Measurements from ENCODE around the gene LRRC41. TPM values are rescaled to one million over a fixed set of nuclear protein-coding genes. Genes with fewer than 3 reads are reported as not detected.

Gene LRRC41
- total and polyA plus RNA-seq, 2 of the 13 experiments (the other 11 are each of a cell fraction or from before 2014, with no cell fraction given) = 48.1 to 53.6 TPM

- TF ChIP-seq BRCA1 (CRISPR knock-in tag; IDR thresholded peaks at IDR 0.05) = no peak
- TF ChIP-seq ZKSCAN8 (CRISPR knock-in tag; IDR thresholded peaks at IDR 0.05; ENCODE audit: borderline replicate concordance) = peak; percentile 83
- peak; percentile 36; the same call in 1 of the 2 replicates for TF ChIP-seq SOX5 (CRISPR knock-in tag; IDR thresholded peaks at IDR 0.05; ENCODE audit: borderline replicate concordance)
- 0 out of 2 replicates have a peak, but pooled peaks have one; percentile 25 for TF ChIP-seq KDM6A (CRISPR knock-in tag; IDR thresholded peaks at IDR 0.05; ENCODE audit: low read depth)
- TF ChIP-seq TRIM24 (CRISPR knock-in tag; IDR thresholded peaks at IDR 0.05) = no peak
- TF ChIP-seq ARNT (IDR thresholded peaks at IDR 0.05) = no peak
- TF ChIP-seq ZNF709 (CRISPR knock-in tag; IDR thresholded peaks at IDR 0.05) = 0 out of 2 replicates have a peak, but pooled peaks have one; percentile 75
- TF ChIP-seq, protein P1, sequence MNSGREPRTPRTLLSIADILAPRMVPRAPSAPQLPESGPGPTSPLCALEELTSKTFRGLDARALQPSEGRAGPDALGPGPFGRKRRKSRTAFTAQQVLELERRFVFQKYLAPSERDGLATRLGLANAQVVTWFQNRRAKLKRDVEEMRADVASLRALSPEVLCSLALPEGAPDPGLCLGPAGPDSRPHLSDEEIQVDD (CRISPR knock-in tag; IDR thresholded peaks at IDR 0.05; ENCODE audit: borderline replicate concordance) = peak; percentile 41; the same call in 1 of the 2 replicates
- TF ChIP-seq HMGA1 (CRISPR knock-in tag; conservative IDR thresholded peaks at IDR 0.05) = no peak
- peak; percentile 84 for TF ChIP-seq ZNF768 (CRISPR knock-in tag; IDR thresholded peaks at IDR 0.05)
- TF ChIP-seq HDAC1 (CRISPR knock-in tag; IDR thresholded peaks at IDR 0.05) = peak; percentile 94
- no peak for TF ChIP-seq LCORL (IDR thresholded peaks at IDR 0.05)
- peak; percentile 52; the same call in 1 of the 2 replicates for TF ChIP-seq LCORL (CRISPR knock-in tag; IDR thresholded peaks at IDR 0.05)
- TF ChIP-seq, protein P2, sequence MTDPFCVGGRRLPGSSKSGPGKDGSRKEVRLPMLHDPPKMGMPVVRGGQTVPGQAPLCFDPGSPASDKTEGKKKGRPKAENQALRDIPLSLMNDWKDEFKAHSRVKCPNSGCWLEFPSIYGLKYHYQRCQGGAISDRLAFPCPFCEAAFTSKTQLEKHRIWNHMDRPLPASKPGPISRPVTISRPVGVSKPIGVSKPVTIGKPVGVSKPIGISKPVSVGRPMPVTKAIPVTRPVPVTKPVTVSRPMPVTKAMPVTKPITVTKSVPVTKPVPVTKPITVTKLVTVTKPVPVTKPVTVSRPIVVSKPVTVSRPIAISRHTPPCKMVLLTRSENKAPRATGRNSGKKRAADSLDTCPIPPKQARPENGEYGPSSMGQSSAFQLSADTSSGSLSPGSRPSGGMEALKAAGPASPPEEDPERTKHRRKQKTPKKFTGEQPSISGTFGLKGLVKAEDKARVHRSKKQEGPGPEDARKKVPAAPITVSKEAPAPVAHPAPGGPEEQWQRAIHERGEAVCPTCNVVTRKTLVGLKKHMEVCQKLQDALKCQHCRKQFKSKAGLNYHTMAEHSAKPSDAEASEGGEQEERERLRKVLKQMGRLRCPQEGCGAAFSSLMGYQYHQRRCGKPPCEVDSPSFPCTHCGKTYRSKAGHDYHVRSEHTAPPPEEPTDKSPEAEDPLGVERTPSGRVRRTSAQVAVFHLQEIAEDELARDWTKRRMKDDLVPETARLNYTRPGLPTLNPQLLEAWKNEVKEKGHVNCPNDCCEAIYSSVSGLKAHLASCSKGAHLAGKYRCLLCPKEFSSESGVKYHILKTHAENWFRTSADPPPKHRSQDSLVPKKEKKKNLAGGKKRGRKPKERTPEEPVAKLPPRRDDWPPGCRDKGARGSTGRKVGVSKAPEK (CRISPR knock-in tag; IDR thresholded peaks at IDR 0.05; ENCODE audit: borderline replicate concordance) = no peak
- no peak for TF ChIP-seq HHEX (CRISPR knock-in tag; IDR thresholded peaks at IDR 0.05)
- TF ChIP-seq, protein P3, sequence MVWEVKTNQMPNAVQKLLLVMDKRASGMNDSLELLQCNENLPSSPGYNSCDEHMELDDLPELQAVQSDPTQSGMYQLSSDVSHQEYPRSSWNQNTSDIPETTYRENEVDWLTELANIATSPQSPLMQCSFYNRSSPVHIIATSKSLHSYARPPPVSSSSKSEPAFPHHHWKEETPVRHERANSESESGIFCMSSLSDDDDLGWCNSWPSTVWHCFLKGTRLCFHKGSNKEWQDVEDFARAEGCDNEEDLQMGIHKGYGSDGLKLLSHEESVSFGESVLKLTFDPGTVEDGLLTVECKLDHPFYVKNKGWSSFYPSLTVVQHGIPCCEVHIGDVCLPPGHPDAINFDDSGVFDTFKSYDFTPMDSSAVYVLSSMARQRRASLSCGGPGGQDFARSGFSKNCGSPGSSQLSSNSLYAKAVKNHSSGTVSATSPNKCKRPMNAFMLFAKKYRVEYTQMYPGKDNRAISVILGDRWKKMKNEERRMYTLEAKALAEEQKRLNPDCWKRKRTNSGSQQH (CRISPR knock-in tag; IDR thresholded peaks at IDR 0.05; ENCODE audit: low read depth) = peak; percentile 92
- TF ChIP-seq HNRNPUL1 (IDR thresholded peaks at IDR 0.05; ENCODE audit: low read depth, low read length) = no peak
- TF ChIP-seq PHF20 (CRISPR knock-in tag; IDR thresholded peaks at IDR 0.05) = peak; percentile 77
- TF ChIP-seq, protein P4, sequence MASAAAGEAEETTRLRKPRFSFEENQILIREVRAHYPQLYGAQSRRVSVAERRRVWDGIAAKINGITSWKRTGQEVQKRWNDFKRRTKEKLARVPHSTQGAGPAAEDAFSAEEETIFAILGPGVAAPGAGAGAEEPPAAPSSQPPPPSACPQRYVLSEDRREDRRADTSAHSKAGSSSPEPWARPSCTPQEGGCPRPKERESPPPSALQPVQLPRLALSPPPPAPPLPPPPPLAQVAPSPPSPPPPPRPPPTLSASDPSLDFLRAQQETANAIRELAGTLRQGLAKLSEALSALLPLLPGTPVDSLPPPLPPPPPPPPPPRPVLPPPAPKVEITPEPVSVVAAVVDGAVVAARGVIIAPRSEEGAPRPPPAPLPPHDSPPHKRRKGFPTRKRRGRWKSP (CRISPR knock-in tag; IDR thresholded peaks at IDR 0.05) = peak; percentile 65; the same call in 1 of the 2 replicates
- peak; percentile 30; the same call in 1 of the 2 replicates for TF ChIP-seq ZNF839 (CRISPR knock-in tag; IDR thresholded peaks at IDR 0.05; ENCODE audit: borderline replicate concordance)
- TF ChIP-seq ZNF207 (IDR thresholded peaks at IDR 0.05; ENCODE audit: borderline replicate concordance) = no peak
- no peak for TF ChIP-seq FOXM1 (CRISPR knock-in tag; IDR thresholded peaks at IDR 0.05)
- TF ChIP-seq PBX3 (CRISPR knock-in tag; IDR thresholded peaks at IDR 0.05; ENCODE audit: borderline replicate concordance) = peak; percentile 77; the same call in 1 of the 2 replicates
Measured at GRCh38 chr1:46340404-46341221, 37.2 kb upstream of the LRRC41 start, which contains the start of gene NSUN4 (continued).
